ENCODE measurements around the gene KEAP1.

KEAP1 gene

GRCh38 chr19:10450853-10451609 lies 52.1 kb downstream of the KEAP1 start:
- ATAC-seq: no peak

DNA sequence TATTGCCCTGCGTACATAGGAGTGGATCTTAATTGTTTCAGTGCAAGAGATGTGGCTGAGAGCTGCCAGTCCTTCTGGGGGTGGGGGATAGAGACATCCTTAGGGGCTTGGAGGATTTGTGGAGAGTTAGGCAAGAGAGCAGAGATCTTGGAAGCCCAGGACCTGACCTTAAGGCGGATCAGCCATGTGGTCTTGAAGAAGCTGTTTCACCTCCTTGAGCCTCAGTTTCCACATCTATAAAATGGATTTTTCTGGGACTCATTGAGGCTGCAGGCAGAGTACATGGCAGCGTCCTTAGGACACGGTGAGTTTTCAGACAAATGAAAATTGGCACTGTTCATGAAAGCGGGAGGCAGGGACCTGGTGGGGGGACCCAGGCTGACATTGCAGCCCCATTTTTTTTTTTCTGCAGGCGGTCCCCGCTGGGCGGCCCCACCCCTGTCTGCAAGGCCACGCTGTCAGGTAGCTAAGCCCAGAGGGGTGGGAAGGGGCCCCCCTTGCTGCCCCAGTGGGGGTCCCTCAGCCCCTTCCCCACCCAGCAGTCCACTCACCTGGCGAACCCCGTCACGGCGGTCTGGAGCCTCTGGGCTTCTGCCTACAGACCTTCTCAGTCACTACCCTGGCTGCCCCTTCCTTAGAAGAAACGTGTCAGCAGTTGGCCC lies 52.8 kb downstream of the KEAP1 start:
- peaks cover 9% of the 10 kb centered on the region for H3K27me3 Mint-ChIP-seq
- no peak for ATAC-seq
- no peak overlapping the region for H3K4me3 Mint-ChIP-seq
- no peak overlapping the region for H3K27ac Mint-ChIP-seq
- no peaks in the 10 kb centered on the region for H3K9me3 Mint-ChIP-seq
- peaks cover 16% of the 10 kb centered on the region for H3K4me1 Mint-ChIP-seq
- peaks cover 14% of the 10 kb centered on the region for H3K36me3 Mint-ChIP-seq

More at GRCh38 chr19:10450853-10451609, 52.1 kb downstream of the KEAP1 start:
- H3K36me3 Mint-ChIP-seq: peaks cover 14% of the 10 kb centered on the region
- H3K9me3 Mint-ChIP-seq: no peaks in the 10 kb centered on the region
- H3K4me3 Mint-ChIP-seq: no peak overlapping the region
- H3K27ac Mint-ChIP-seq: no peak overlapping the region
- peaks cover 9% of the 10 kb centered on the region for H3K27me3 Mint-ChIP-seq
- peaks cover 12% of the 10 kb centered on the region for H3K4me1 Mint-ChIP-seq

DNA sequence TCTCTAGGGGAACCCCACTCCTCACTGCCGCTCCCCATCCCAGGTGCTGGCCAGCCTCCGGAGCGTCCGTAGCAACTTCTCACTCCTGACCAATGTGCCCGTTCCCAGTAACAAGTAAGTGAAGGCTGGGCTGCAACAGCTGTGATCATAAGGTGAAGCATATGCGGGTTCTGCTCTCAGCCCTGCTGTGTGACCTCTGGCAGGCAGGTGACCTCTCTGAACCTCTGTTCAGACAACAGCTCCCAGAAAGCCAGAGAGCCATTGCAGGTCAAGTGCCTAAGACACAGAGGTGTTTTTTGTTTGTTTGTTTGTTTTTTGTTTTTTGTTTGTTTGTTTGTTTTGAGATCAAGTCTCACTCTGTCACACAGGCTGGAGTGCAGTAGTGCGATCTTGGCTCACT lies 54.1 kb downstream of the KEAP1 start:
- Mint-ChIP-seq H3K4me3 (no peak overlapping the region), H3K4me1 (peaks cover 22% of the 10 kb centered on the region), H3K27me3 (peaks cover 9% of the 10 kb centered on the region), H3K9me3 (no peaks in the 10 kb centered on the region), H3K36me3 (peaks cover 14% of the 10 kb centered on the region), H3K27ac (no peak overlapping the region)
- no peak for ATAC-seq

- no peak for ATAC-seq
- Mint-ChIP-seq H3K36me3 (peaks cover 3% of the 10 kb centered on the region), H3K4me3 (no peak overlapping the region), H3K27ac (no peak overlapping the region), H3K9me3 (no peaks in the 10 kb centered on the region), H3K4me1 (peaks cover 18% of the 10 kb centered on the region), H3K27me3 (no peaks in the 10 kb centered on the region)
These were observed 60.5 kb downstream of the KEAP1 start for GRCh38 chr19:10442698-10443097.

DNA sequence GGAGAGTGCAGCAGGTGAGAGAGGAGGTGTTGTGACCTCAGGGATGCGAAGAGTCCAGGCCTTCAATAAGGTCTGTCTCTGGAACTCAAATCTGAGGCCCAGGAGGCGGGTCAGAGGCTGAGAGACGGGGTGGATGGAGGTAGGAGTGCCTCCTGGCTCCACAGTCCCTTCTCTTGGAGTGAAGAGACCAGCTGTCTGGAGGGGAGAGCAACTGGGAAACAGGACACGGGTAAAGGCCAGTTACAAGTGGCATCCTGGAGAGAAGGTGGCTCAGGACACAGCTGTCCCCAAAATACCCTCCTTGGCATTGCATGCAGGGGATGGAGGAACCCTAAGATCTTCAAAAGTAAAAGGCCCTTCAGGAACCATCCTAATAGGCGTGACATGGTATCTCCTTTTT lies 63.6 kb downstream of the KEAP1 start:
- H3K9me3 Mint-ChIP-seq: no peaks in the 10 kb centered on the region
- H3K27ac Mint-ChIP-seq: no peak overlapping the region
- no peaks in the 10 kb centered on the region for H3K36me3 Mint-ChIP-seq
- H3K27me3 Mint-ChIP-seq: no peaks in the 10 kb centered on the region
- H3K4me1 Mint-ChIP-seq: peaks cover 8% of the 10 kb centered on the region
- no peak overlapping the region for H3K4me3 Mint-ChIP-seq
- ATAC-seq: no peak
